ENCODE measurements around the gene VSTM4. TPM values are rescaled to one million over a fixed set of nuclear protein-coding genes. Genes with fewer than 3 reads are reported as not detected.

VSTM4 gene
- polyA plus RNA-seq, 1 donor (not counting 4 experiments of a cell fraction or from before 2014, with no cell fraction given) = not detected

- FAIRE-seq = no peak
- TF ChIP-seq EZH2 (IDR thresholded peaks at IDR 0.05; ENCODE audit: low read length) = no peak
- TF ChIP-seq CTCF (optimal IDR thresholded peaks at IDR 0.05 in 1 of 3, IDR thresholded peaks at IDR 0.05 in 1 of 3, conservative IDR thresholded peaks at IDR 0.05 in 1 of 3; ENCODE audit: extremely low read depth in 1 of 3, insufficient read depth in 2 of 3, low read length in 3 of 3) = no peak
- H3K4me2 ChIP-seq (ENCODE audit: control insufficient read depth, extremely low read depth, insufficient read depth, low read depth, low read length) = no peak overlapping the region
- H3K27me3 ChIP-seq (ENCODE audit: control insufficient read depth, extremely low read depth, insufficient read depth, low read length) = peaks cover 31% of the 10 kb centered on the region
- dilution Hi-C loops (cut with MboI; ENCODE audit: extremely low pct_ligation_motif_present, low sequenced_read_pairs) = no loop called here
- no peak overlapping the region for H3K27ac ChIP-seq (ENCODE audit: control insufficient read depth, insufficient read depth, low read length)
- H3K79me2 ChIP-seq (ENCODE audit: control insufficient read depth, insufficient read depth, low read length) = no peaks in the 10 kb centered on the region
- H4K20me1 ChIP-seq (ENCODE audit: control insufficient read depth, extremely low read depth, insufficient read depth, low read length) = no peaks in the 10 kb centered on the region
- H3K36me3 ChIP-seq (ENCODE audit: control insufficient read depth in 2 of 2, extremely low read depth in 1 of 2, insufficient read depth in 2 of 2, low read length in 2 of 2) = no peaks in the 10 kb centered on the region
- no peak overlapping the region for H3K4me3 ChIP-seq (ENCODE audit: control insufficient read depth in 2 of 3, extremely low read depth in 1 of 3, insufficient read depth in 2 of 3, low read depth in 1 of 3, low read length in 3 of 3)
- no peak overlapping the region for H3K9ac ChIP-seq (ENCODE audit: control insufficient read depth, extremely low read depth, insufficient read depth, low read length)
- H2AFZ ChIP-seq (ENCODE audit: control insufficient read depth, low read length) = no peak overlapping the region
- no peaks in the 10 kb centered on the region for H3K9me1 ChIP-seq (ENCODE audit: control insufficient read depth, extremely low read depth, insufficient read depth, low read length)
- no peaks in the 10 kb centered on the region for H3K4me1 ChIP-seq (ENCODE audit: control insufficient read depth, extremely low read depth, insufficient read depth, low read length)
- no peak for DNase-seq (ENCODE audit: low read depth, low spot score)
- H3K9me3 ChIP-seq (ENCODE audit: control insufficient read depth, low read depth, low read length) = no peaks in the 10 kb centered on the region
These were observed 3.2 kb upstream of the VSTM4 start for GRCh38 chr10:49118430-49119074.

GRCh38 chr10:49117376-49118070 is 2.2 kb upstream of the VSTM4 start:
- FAIRE-seq = no peak
- dilution Hi-C loops (cut with MboI; ENCODE audit: extremely low pct_ligation_motif_present, low sequenced_read_pairs) = no loop called here
- Histone ChIP-seq H3K36me3 (ENCODE audit: control insufficient read depth in 2 of 2, extremely low read depth in 1 of 2, insufficient read depth in 2 of 2, low read length in 2 of 2) (no peaks in the 10 kb centered on the region), H3K27ac (ENCODE audit: control insufficient read depth, insufficient read depth, low read length) (no peak overlapping the region), H3K4me2 (ENCODE audit: control insufficient read depth, extremely low read depth, insufficient read depth, low read depth, low read length) (no peak overlapping the region), H4K20me1 (ENCODE audit: control insufficient read depth, extremely low read depth, insufficient read depth, low read length) (no peaks in the 10 kb centered on the region), H3K9me3 (ENCODE audit: control insufficient read depth, low read depth, low read length) (no peaks in the 10 kb centered on the region), H3K4me1 (ENCODE audit: control insufficient read depth, extremely low read depth, insufficient read depth, low read length) (no peaks in the 10 kb centered on the region), H3K27me3 (ENCODE audit: control insufficient read depth, extremely low read depth, insufficient read depth, low read length) (peaks cover 35% of the 10 kb centered on the region), H3K79me2 (ENCODE audit: control insufficient read depth, insufficient read depth, low read length) (no peaks in the 10 kb centered on the region), H3K4me3 (ENCODE audit: control insufficient read depth in 2 of 3, extremely low read depth in 1 of 3, insufficient read depth in 2 of 3, low read depth in 1 of 3, low read length in 3 of 3) (no peak overlapping the region), H3K9ac (ENCODE audit: control insufficient read depth, extremely low read depth, insufficient read depth, low read length) (no peak overlapping the region), H2AFZ (ENCODE audit: control insufficient read depth, low read length) (no peak overlapping the region), H3K9me1 (ENCODE audit: control insufficient read depth, extremely low read depth, insufficient read depth, low read length) (no peaks in the 10 kb centered on the region)
- no peak for DNase-seq (ENCODE audit: low read depth, low spot score)
- TF ChIP-seq EZH2 (IDR thresholded peaks at IDR 0.05; ENCODE audit: low read length) = no peak
